K562 (cell line): Measurements from ENCODE around the gene KIF1A.

ENCODE experiments used
- CCAR2 ChIP-seq: fragments of 200-400 bp; formaldehyde crosslinking; IDR thresholded peaks from 2 replicates; pipeline ENCODE4 v1.6.1; 2017; ENCODE audit warnings: mild to moderate bottlenecking, low read depth, low read length
- FOXO4 ChIP-seq: fragments of 450-650 bp; formaldehyde crosslinking; IDR thresholded peaks from 2 replicates; pipeline ENCODE4 v1.4.0; 2020; ENCODE audit warnings: mild to moderate bottlenecking, moderate library complexity
- MYC ChIP-seq, 2 experiments: fragments of 250-450 bp in 1 of 2; sonication (Bioruptor Pico) in 1 of 2; IDR thresholded peaks; 2 replicates each; pipeline versions ENCODE4 v1.5.1 to v1.6.1; 2012 to 2021; ENCODE audit warnings: low read depth in 2 of 2, borderline replicate concordance in 1 of 2, improper control_type of control experiment in 1 of 2, low read length in 1 of 2, mild to moderate bottlenecking in 1 of 2, moderate library complexity in 1 of 2
- POLR2AphosphoS2 ChIP-seq: IDR thresholded peaks from 2 replicates; pipeline ENCODE4 v1.6.1; 2012; ENCODE audit warnings: low read length, improper control_type of control experiment
- SIN3A ChIP-seq, 2 experiments: fragments of 150-350 bp in 1 of 2; IDR thresholded peaks; 2 replicates each; pipeline ENCODE4 v1.6.1; 2011 to 2016; ENCODE audit warnings: borderline replicate concordance in 2 of 2, low read depth in 2 of 2, low read length in 2 of 2, mild to moderate bottlenecking in 2 of 2, moderate library complexity in 2 of 2; ENCODE audit not compliant: control insufficient read depth in 1 of 2
- ZNF398 ChIP-seq: fragments of 250-450 bp; sonication (Bioruptor Pico); IDR thresholded peaks from 2 replicates; pipeline ENCODE4 v1.8.0; 2021; ENCODE audit warnings: moderate library complexity, mild to moderate bottlenecking, inconsistent platforms

- no peak for TF ChIP-seq FOXO4
- TF ChIP-seq MYC (IDR thresholded peaks at IDR 0.05; ENCODE audit: low read depth, low read length): no peak
- TF ChIP-seq MYC (CRISPR knock-in tag; IDR thresholded peaks at IDR 0.05; ENCODE audit: borderline replicate concordance, low read depth): no peak
- TF ChIP-seq ZNF398 (CRISPR knock-in tag): no peak
- no peak for TF ChIP-seq SIN3A (IDR thresholded peaks at IDR 0.05; ENCODE audit: borderline replicate concordance in 2 of 2, control insufficient read depth in 1 of 2, low read depth in 2 of 2, low read length in 2 of 2)
- no peak for TF ChIP-seq POLR2AphosphoS2
- TF ChIP-seq CCAR2: no peak
Observed at GRCh38 chr2:240728361-240728760, 91.7 kb downstream of the KIF1A start.
